Measurements from ENCODE around the gene C2CD2L.
"Not testable (repeated sequence)": the region's sequence is repeated elsewhere in the genome, so short reads cannot be mapped to it uniquely, and the experiment has no call there.

C2CD2L gene

DNA sequence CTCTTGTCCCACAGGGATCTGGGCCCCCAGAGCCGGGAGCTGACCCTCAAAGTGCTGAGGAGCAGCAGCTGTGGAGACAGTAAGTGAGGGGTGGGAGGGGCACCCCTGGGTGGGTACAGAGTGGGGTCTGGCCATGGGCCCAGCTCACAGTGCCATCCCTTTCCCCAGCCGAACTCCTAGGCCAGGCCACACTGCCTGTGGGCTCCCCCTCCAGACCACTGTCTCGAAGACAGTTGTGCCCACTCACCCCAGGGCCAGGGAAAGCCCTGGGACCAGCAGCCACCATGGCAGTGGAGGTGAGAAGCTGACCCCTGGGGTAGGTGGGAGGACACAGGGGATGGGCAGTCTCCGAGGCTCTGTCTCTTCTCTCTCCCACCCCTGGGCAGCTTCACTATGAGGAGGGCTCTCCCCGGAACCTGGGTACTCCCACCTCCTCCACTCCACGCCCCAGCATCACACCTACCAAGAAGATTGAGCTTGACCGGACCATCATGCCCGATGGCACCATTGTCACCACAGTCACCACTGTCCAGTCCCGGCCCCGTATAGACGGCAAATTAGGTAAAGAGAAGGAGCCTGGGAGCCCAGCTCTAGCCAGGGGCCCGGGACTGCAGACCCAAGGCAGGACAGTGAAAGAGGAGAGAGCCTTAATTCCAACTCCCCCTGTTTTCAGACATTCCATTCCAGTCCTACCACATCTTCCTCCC is 5.3 kb downstream of the C2CD2L start:
- Histone ChIP-seq H3K4me3 (no peak overlapping the region), H3K27ac (peak overlapping the region in 1 of 21 experiments; percentile 23)

DNA sequence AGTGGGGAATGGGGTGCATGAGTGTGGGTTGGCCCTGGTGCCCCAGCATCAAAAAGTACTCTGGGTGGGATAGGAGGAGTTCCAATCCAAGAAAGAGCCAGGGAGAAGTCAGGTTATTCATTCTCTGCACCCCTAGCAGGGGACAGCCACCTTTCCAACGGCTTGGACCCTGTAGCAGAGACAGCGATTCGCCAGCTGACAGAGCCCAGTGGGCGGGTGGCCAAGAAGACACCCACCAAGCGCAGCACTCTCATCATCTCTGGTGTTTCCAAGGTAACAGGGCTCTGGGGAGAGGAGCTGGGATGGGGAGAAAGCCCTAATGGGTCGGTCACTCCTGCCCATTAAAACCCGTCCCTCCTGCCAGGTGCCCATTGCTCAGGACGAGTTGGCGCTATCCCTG is 6.6 kb downstream of the C2CD2L start:
- peak overlapping the region in 3 of 21 experiments; percentile 9 to 34 (median 23) for H3K27ac ChIP-seq
- H3K4me3 ChIP-seq: no peak overlapping the region

DNA sequence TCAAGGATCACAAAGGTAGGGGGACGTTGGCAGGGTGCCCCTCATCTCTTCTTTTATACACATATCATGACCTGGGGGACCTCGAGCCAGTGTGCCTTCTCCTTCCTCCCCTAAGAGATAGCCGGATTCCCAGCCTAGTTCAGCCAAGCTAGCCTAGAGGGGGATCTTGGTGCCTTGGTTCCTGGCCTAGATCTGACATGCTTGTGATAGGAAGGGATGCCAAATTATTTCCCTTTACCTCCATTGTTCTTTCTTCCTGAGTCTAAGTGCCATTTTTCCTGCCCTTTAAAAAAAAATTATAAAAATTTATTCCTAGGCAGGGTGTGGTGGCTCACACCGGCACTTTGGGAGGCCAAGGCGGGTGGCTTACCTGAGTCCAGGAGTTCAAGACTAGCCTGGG is 7.2 kb downstream of the C2CD2L start:
- Histone ChIP-seq H3K4me3 (no peak overlapping the region), H3K27ac (peak overlapping the region in 5 of 21 experiments; percentile 7 to 80 (median 74))

DNA sequence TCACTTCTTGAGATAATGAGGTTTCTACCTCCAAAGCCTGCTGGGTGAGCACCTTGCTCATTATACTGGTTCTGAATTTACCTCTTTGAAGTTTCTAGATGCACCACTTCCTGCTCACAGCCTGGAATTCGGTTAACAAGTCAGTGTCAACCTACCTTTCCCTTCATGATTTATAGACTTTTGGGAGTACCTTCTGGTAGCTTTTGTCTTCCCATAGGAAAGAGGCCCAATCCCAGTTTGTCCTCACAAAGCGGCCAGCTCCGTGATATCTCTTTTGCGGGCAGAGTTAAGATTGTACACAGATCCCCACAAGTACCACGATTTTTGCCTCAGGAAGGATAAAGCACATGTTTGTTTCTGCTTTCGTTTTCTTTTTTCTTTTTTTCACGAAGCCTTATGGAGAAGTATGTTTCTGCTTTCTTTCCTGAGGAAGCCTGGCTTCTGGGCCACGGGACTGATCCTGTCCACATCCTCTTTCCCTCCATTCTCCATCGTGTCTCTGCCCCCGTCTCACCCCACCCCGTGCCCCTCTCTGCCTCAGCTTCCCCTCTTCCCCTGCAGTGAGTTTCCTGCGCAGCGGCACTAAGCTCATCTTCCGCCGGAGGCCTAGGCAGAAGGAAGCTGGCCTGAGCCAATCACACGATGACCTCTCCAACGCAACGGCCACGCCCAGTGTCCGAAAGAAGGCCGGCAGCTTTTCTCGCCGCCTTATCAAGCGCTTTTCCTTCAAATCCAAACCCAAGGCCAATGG is 8.5 kb downstream of the C2CD2L start:
- Histone ChIP-seq H3K27ac (peak overlapping the region in 15 of 21 experiments; percentile 5 to 80 (median 64)), H3K4me3 (peak overlapping the region in 1 of 7 experiments; percentile 3)

DNA sequence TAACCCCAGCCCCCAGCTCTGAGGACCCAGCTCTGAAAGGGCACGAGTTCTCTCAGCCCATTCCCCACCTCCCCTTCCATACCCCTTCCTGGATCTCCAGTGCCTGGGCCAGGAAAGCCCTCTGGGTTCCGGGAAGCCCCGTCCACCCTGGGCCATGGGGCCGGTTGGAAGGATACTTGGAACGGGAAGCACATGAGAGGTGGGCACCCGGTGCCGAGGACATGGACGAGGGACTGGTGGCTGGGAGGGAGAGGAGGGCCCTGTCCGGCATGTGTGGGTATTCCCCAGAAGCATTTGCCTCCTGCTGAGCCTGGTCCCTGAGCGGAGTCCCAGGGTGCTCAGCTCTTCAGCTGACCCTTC is 9.1 kb downstream of the C2CD2L start:
- Histone ChIP-seq H3K4me3 (no peak overlapping the region), H3K27ac (peak overlapping the region in 15 of 21 experiments; percentile 5 to 80 (median 64))

DNA sequence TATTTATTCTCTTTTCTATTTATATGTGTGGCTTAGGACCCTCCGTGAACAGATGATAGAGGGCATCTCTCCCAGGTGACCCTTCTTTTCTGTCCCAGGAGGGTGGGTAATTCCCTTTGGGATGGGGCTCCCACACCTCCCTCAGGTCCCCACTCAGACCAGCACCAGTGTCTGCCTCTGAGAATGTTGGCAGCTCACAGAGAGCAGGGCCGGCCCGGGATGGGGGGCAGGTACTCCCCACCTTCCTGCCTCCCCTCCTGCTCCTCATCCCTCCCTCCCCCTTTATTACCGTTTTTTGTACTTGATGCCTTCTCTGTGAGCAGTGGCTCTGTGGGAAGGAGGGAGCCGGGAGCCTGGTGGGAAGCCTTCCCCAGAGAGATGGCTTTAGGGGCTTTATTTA is 9.5 kb downstream of the C2CD2L start:
- H3K27ac ChIP-seq: peak overlapping the region in 12 of 21 experiments; percentile 5 to 80 (median 64)
- H3K4me3 ChIP-seq: no peak overlapping the region

DNA sequence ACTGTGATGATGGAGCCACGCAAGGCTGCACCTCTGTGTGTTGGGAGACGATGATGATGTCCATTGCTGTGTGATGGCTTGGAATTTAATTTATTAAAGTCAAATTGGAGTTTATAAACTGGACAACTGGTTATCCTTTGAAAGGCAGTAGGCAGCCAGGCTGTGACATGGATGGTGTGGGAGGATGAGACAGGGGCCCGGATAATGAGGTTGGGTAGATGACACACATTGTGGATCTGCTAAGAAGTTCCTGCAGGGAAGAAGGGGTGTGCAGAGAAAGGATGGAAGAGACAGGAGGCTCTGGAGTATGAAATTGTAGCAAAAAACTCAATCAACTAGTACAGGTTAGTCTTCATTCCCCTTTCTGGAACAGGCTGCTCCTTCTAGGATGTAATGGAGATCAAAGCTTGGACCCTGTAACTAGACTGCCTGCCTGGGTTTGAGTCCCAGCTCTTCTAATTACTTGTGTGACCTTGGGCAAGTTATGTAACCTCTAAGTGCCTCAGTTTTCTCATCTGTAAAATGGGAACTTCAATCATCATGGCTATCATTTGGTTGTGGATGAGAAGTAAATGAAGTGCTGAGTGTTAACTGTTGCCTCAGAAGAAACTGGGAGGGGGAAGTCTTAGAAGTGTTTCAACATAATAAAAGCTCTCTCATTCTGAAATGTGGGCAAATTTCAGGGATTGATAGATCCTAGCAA is 10.0 kb downstream of the C2CD2L start:
- Histone ChIP-seq H3K27ac (peak overlapping the region in 2 of 21 experiments; percentile 78 to 80), H3K4me3 (no peak overlapping the region)

DNA sequence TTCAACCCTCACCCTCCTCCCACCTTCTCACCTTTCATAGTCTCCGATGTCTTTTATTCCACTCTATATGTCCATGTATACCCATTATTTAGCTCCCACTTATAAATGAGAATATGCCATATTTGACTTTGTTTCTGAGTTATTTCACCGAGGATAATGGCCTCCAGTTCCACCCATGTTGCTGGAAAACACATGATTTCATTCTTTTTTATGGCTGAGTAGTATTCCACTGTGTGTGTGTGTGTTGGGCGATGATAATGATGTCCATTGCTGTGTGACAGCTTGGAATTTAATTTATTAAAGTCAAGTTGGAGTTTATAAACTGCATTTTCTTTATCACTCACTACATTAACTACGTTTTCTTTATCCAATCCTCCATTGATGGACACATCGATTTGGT is 11.1 kb downstream of the C2CD2L start:
- no peak overlapping the region for H3K27ac ChIP-seq
- no peak overlapping the region for H3K4me3 ChIP-seq

DNA sequence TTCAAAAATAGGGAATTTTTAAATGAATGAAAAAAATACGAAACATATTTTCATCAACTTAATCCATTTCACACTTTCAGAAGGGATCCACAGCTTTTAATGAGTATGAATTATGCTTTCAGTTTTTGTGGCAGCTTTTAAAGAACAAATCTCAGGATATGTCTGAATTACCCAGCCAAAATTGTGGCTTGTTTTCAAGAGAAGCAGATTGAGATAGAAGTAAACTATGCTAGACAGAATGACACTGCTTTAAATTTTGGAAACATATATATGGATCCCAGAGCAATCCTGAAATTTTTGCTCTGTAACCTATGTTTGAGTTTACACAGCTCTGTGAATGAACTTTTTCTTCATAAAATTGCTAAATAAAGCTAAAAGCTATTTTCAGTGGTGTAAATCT is 11.8 kb downstream of the C2CD2L start:
- H3K27ac ChIP-seq: no peak overlapping the region
- H3K4me3 ChIP-seq: no peak overlapping the region

DNA sequence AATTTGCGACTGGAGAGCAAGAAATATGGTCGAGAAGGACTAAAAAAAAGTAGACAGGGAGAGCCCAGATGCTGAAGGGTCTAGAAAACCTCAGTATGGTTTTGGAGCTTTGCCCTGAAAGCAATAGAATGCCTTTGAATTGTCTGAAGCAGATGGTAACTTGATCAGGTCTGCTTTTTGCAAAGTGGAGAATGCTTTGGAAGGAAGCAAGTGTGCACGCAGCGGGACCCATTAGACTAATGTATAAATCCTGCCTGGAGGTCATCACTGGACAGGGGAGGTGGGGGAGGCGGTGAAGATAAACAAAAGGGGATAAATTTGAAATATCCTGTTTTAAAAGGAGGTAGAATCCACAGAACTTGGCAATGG is 13.5 kb downstream of the C2CD2L start:
- peak overlapping the region in 20 of 21 experiments; percentile 43 to 94 (median 82) for H3K27ac ChIP-seq
- H3K4me3 ChIP-seq: peak overlapping the region; percentile 70 to 91 (median 85)

DNA sequence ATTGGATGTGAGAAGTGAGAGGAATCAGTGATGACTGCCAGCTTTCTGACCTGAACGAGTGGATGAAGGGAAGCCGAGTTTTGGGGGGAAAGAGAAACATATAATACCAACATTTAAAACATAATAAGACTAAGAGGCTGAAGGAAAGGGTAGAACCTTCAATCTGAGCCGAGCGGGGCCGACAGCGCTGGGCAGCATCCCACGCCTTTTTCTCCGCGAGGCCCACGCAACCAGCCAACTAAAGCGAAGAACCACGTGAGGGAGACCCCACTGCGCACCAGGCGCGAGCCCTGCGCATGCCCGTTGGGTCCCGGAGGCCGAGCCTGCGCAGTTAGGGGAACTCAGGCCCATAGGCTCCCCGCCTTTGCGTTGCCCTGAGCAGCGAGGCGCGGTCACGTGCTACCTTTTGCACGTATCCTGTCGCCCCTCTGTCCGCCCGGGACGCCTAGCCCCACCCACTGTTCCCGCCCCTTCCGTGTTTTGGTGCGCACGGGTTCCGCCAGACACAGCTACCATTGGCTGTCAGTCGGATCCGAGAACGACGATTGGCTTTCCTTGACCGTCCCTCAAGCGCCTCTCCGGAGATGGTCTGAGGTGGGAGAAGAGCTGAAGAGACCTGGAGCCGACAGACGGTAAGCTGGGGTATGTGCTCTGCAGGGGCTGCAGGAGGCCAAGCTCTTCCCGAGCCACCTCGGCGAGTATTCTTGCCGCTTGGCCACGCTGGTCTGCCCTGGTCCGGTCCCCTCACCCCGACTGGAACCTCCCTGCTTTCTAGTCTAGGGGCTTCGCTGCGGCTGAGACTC is 14.1 kb downstream of the C2CD2L start, which contains the start of gene HINFP:
Gene HINFP (plus strand): TSS at position 573 of the 803 bp plus-strand sequence. CDS start 5,365 bp downstream, outside the sequence.
- peak within 1 kb of the TSS; percentile 70 to 91 (median 85) for H3K4me3 ChIP-seq
- peak within 1 kb of the TSS; percentile 49 to 94 (median 84) for H3K27ac ChIP-seq

DNA sequence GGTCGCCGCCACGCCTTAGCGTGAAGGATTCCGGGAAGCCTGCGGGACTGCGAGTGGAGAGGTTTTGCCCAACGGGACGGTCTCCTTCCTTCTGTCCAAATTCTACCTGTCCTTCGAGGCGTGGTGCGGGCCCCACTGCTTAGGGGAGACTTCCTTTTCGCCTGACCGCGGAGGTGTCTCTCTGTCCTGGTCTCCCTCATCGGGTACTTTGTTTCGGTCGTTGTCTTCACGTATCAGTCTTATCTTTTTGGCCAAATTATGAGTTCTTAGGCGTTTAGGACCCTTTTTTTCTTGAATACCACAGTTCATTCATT is 14.6 kb downstream of the C2CD2L start:
- peak overlapping the region; percentile 70 to 91 (median 85) for H3K4me3 ChIP-seq
- peak overlapping the region; percentile 49 to 94 (median 83) for H3K27ac ChIP-seq

DNA sequence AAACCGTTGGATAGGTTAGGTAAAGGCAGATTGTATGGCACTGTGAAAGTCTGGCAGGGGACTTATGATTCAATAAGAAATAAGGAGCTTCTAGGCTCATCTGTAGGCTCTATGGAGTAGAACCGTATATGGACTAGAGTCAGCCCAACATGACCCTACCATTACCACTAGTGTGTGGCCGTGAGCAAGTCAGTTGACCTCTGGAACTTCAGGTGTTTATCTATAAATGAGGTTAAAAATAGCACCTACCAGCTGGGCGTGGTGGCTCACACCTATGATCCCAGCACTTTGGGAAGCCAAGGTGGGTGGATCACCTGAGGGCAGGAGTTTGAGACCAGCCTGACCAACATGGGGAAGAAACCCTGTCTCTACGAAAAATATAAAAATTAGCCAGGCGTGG is 18.7 kb downstream of the C2CD2L start:
- no peak overlapping the region for H3K4me3 ChIP-seq
- peak overlapping the region in 1 of 21 experiments; percentile 17 for H3K27ac ChIP-seq

DNA sequence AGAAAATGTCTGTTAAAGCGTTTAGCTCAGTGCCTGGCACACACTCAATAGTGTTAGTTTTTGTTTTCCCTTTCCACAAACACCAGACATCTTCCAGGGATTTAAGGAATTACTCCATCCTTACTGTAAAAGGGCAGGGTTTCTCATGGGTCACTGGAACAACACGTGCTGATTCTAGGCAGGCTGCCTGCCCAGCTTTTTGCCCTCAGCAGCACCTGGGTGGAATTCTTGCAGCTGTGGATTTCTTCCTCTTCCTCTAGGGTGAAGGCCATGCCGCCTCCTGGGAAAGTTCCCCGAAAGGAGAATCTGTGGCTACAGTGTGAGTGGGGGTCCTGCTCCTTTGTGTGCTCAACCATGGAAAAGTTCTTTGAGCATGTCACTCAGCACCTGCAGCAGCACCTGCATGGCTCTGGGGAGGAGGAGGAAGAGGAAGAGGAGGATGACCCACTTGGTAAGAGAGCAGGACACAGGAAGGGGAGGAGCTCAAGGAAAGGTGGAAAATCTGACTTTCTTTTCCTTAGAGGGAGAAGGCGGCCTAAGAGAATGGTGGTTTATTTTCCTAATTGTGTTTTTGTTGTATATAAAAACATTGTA is 19.6 kb downstream of the C2CD2L start:
- Histone ChIP-seq H3K4me3 (no peak overlapping the region), H3K27ac (peak overlapping the region in 4 of 21 experiments; percentile 14 to 43 (median 30))

DNA sequence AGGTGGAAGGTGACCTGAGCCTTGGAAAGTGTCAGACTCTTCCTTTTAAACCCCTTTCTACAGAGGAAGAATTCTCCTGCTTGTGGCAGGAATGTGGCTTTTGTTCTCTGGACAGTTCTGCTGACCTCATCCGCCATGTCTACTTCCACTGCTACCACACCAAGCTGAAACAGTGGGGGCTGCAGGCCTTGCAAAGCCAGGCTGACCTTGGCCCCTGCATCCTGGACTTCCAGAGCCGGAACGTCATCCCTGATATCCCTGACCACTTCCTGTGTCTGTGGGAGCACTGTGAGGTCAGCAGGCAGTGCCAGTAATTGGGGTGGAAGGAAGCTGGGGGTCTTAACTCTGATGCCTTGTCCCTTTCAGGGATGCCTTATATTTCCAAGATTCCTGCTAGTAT is 23.5 kb downstream of the C2CD2L start:
- Histone ChIP-seq H3K27ac (no peak overlapping the region), H3K4me3 (no peak overlapping the region)

DNA sequence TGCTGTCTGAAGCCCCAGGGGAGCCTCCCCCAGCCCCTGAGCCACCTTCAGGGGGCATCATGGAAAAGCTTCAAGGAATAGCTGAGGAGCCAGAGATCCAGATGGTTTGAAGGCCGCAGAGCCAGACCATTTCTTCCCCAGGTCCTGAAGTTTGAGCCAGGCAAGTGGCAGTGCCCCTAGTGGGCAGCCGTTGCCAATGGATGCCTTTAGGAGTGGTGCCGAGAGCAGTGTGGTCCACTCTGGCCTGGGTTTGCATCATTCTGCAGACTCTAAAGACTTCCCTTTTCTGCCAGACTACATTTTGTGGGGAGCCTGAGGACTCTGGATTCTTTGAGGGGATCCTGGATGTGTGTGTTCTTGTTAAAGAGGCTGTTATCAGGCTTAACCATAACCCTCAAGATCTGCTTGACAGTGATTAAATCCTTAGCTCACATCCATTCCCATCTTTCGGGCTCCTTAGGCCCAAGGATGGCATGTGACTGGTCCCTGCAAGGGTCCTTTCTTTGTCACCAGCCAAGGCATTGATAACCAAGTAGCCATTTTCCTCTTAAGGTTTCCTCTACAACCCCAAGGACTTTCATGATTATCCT is 27.3 kb downstream of the C2CD2L start:
- no peak overlapping the region for H3K4me3 ChIP-seq
- H3K27ac ChIP-seq: no peak overlapping the region

DNA sequence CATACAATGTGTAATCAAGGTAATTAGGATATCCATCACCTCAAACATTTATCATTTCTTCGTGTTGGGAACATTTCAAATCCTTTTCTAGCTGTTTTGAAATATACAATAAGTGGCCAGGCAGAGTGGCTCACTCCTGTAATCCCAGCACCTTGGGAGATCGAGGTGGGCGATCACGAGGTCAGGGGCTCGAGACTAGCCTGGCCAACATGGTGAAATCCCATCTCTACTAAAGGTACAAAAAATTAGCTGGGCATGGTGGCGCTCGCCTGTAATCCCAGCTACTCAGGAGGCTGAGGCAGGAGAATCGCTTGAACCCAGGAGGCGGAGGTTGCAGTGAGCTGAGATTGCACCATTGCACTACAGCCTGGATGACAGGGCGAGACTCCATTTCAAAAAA is 32.1 kb downstream of the C2CD2L start:
- H3K4me3 ChIP-seq, H3K27ac ChIP-seq: not testable (repeated sequence)

DNA sequence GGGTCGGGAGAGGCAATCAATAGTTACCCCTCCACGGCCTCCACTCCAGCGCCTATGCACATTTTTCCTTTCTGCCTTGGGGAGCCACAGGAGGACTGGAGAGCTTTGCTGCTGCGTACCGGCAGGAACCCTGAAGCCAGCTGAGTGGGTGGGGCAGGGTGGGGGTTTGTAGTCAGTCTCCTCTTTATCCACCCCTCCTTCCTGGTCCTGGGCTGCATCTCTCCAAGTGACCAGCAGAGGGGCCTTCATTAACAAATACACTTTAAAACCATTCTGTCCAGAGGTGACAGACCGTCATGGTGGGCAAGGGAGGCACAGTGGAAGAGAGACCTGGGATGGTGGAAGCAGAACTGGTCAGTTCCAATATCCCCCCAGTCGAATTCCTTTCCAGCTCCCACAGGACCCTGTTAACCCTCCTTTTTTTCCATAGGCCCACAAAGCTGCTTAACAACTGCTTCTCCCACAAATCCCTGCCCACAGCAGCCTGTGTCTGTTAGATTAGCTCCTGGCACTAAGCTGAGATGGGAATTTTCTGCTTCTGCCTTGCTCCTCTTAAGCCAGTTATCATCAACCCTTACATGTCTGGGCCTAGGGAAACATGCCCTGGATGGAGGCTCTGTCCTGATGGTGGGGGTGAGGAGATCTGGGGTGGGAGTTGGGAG is 37.8 kb downstream of the C2CD2L start:
- H3K4me3 ChIP-seq: no peak overlapping the region
- no peak overlapping the region for H3K27ac ChIP-seq

DNA sequence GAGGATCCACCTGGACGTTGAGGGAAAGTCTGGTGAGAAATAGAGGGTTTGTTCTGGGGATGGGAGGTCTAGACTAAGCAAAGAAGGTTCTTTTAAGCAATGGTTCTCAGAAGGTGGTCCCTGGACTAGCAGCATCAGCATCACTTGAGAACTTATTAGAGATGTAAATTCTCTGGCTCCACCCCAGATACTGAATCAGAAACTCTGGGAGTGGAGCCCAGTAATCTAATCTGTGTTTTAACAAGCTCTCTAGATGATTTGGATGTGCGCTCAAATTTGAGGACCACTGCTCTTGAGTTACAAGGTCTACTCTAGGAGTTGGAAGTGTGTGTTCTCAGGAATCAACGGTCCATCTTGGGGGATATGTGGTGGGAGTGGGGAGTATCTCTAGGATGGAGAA is 38.4 kb downstream of the C2CD2L start:
- H3K4me3 ChIP-seq: no peak overlapping the region
- no peak overlapping the region for H3K27ac ChIP-seq
